Right lobe of liver (tissue), 6 donors: ENCODE data around the gene CDKL5. TPM values are rescaled to one million over a fixed set of nuclear protein-coding genes. Genes with fewer than 3 reads are reported as not detected.
A peak's percentile ranks its signal among the peaks of the same experiment; 100 is the strongest.

Experiments
- ATAC-seq, 4 donors: fragments of 200-7000 bp; cut with Tn5 transposase; one replicate each; pipeline ENCODE4 v1.9.1; 2020; ENCODE audit warnings: mild to moderate bottlenecking in 4 of 4, moderate library complexity in 4 of 4
- DNase-seq, 3 donors: peaks; one replicate each; pipeline ENCODE4 v3.0.0-alpha.2; 2020
- H3K27ac ChIP-seq, 3 donors: fragments of 200-600 bp; one replicate each; pipeline ENCODE4 v1.8.0; 2022
- H3K27me3 ChIP-seq, 2 donors: fragments of 200-600 bp; one replicate each; pipeline ENCODE4 v1.8.0; 2022
- H3K36me3 ChIP-seq, 4 donors: fragments of 200-600 bp; sonication (generic) in 1 of 4; one replicate each; pipeline versions ENCODE4 v1.5.1 to v1.8.0; 2017 to 2022; ENCODE audit warnings: control low read depth in 1 of 4
- H3K4me1 ChIP-seq, 4 donors: fragments of 200-600 bp; sonication (generic) in 1 of 4; one replicate each; pipeline versions ENCODE4 v1.5.1 to v1.8.0; 2017 to 2022; ENCODE audit warnings: control low read depth in 1 of 4
- H3K4me3 ChIP-seq, 3 donors: fragments of 200-600 bp; one replicate each; pipeline ENCODE4 v1.8.0; 2022
- H3K9me3 ChIP-seq, 4 donors: fragments of 200-600 bp; sonication (generic) in 1 of 4; one replicate each; pipeline versions ENCODE4 v1.5.1 to v1.8.0; 2017 to 2022; ENCODE audit warnings: control low read depth in 1 of 4
- POLR2A ChIP-seq: fragments of 450-650 bp; IDR thresholded peaks from one replicate; pipeline ENCODE4 v1.6.1; 2017; ENCODE audit warnings: antibody characterized with exemption, mild to moderate bottlenecking
- WGBS: methylation state at CpG from one replicate; pipeline ENCODE4 v1.1.6; 2018; ENCODE audit warnings: low coverage, low lambda C conversion rate; ENCODE audit not compliant: insufficient coverage; ENCODE audit errors: missing lambda C conversion rate; 5-methylcytosine and 5-hydroxymethylcytosine counted together
- intact Hi-C, 2 donors: fragments of 100-400 bp; cut with DNase I; formaldehyde crosslinking; loops; one replicate each; pipeline versions ENCODE4 v1.11.2 to v1.14.1; 2022
- total RNA-seq, 6 experiments: library from RNA; depleted of rRNA in 2 of 6; stranded (reverse); fragments of >200 nt in 2 of 6; fragmentation: NEBNext Ultra II Directional in 3 of 6; extraction: Animal tissue kit (Norgen Biotek cat#: 25700) in 3 of 6; gene quantifications; one replicate each; pipeline versions ENCODE4 v1.1.0 to v1.2.4, GENCODE V29; 2016 to 2023
- TF ChIP-seq, protein P1 (sequence below), 4 donors: fragments of 200-600 bp in 3 of 4; fragments of 450-650 bp in 1 of 4; IDR thresholded peaks; one replicate each; pipeline versions ENCODE4 v1.5.1 to v1.8.0; 2016 to 2022; ENCODE audit warnings: antibody characterized with exemption in 4 of 4, mild to moderate bottlenecking in 2 of 4
- donor health status: DM: no; HTN: yes; CAD: no.
- donor health status: DM: no; HTN: no; CAD: no.
- donor health status: DM: no; HTN: no; CAD: no.
- donor health status: DM: no; HTN: yes; CAD: no.
- donor health status: DM: no; HTN: yes; CAD: no.

The CDKL5 gene
- total RNA-seq, 6 experiments from 2014 or later: 1.7 to 3.1 (median 2.4) TPM

DNA sequence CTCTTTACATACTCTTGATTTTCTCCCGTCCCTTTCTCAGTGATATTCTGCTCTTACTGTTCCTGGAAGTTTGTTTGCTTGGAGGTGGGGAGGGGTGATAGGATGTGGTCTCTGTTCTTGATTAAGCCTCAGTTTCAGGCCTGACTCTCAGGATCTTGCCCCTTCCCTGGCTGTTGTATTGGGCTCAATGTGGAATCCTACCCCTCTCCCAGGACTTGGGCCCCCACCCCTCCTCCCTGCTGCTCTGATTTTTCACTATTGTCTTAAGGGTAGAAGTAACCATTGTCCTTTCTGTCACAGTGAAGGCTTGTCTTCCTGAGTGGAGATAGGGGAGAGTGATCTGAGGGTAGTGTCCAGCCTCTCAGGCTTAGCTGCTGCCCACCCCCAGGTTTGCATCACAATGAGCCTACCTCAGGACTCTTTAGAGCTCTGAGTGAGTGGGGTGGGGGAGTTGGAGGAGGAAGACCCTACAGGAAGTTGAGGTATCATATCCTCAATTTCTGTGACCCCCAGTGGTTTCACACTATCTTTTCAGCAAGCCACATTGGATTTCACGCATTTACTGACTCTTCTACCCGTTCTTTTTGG is 16.5 kb downstream of the CDKL5 start:
- no peak for ATAC-seq
- no peak for DNase-seq
- H3K36me3 ChIP-seq: no peaks in the 10 kb centered on the region
- 65% methylated on average over 3 of the region's 3 CpGs for WGBS
- H3K9me3 ChIP-seq: no peaks in the 10 kb centered on the region
- intact Hi-C loops: no loop called here
- H3K27ac ChIP-seq: no peak overlapping the region
- TF ChIP-seq, protein P1, sequence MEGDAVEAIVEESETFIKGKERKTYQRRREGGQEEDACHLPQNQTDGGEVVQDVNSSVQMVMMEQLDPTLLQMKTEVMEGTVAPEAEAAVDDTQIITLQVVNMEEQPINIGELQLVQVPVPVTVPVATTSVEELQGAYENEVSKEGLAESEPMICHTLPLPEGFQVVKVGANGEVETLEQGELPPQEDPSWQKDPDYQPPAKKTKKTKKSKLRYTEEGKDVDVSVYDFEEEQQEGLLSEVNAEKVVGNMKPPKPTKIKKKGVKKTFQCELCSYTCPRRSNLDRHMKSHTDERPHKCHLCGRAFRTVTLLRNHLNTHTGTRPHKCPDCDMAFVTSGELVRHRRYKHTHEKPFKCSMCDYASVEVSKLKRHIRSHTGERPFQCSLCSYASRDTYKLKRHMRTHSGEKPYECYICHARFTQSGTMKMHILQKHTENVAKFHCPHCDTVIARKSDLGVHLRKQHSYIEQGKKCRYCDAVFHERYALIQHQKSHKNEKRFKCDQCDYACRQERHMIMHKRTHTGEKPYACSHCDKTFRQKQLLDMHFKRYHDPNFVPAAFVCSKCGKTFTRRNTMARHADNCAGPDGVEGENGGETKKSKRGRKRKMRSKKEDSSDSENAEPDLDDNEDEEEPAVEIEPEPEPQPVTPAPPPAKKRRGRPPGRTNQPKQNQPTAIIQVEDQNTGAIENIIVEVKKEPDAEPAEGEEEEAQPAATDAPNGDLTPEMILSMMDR (IDR thresholded peaks at IDR 0.05): no peak
- no peak for TF ChIP-seq POLR2A
- H3K27me3 ChIP-seq: no peaks in the 10 kb centered on the region
- H3K4me3 ChIP-seq: no peak overlapping the region
- H3K4me1 ChIP-seq: no peaks in the 10 kb centered on the region

DNA sequence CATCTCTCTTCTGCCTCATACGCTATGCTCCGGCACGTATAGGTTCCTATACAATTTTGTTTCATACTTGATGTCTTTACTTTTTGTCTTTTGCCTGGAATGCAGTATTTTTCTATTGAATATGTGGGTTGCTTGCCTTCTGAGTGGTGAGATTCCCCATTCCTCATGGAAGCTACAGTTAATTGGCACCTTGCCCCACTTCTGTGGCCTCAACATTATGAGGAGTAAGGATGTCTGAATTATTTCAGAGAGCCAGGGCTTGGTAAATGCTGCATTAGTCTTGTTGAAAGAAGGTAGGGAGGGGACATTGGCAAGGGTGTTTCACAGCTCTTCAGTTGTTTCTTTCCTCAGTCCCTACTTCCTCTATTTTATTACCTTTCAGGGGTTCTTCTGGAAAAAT is 23.0 kb downstream of the CDKL5 start:
- DNase-seq (no peak), ATAC-seq (no peak)
- Histone ChIP-seq H3K36me3 (no peaks in the 10 kb centered on the region), H3K9me3 (no peaks in the 10 kb centered on the region), H3K4me3 (no peak overlapping the region), H3K4me1 (no peaks in the 10 kb centered on the region), H3K27me3 (no peaks in the 10 kb centered on the region), H3K27ac (no peak overlapping the region)
- TF ChIP-seq, protein P1 (IDR thresholded peaks at IDR 0.05): no peak
- TF ChIP-seq POLR2A: no peak
- intact Hi-C loops: no loop called here
- 100% methylated on average over 1 of the region's 3 CpGs for WGBS

DNA sequence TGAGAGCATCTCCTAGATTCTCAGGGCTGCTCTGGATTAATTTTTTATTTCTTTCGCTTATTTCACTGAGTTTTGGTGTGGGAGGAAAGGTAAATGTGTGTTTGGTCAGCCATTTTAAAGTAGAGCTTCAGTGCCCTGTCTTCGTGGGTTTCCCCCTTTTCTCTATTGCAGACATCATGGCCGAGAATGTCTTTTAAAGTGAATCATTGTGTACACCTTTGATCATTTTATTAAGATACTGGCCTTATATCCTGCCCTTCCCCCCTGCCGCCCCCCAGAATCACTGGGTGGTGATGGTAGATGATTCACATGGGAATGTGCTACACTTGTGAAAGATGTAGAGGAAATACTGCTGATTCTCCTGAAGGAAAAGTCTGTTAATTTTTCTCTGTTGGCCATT is 23.8 kb downstream of the CDKL5 start:
- no peak for TF ChIP-seq POLR2A
- TF ChIP-seq, protein P1 (IDR thresholded peaks at IDR 0.05): no peak
- intact Hi-C loops: no loop called here
- H3K4me3 ChIP-seq: no peak overlapping the region

DNA sequence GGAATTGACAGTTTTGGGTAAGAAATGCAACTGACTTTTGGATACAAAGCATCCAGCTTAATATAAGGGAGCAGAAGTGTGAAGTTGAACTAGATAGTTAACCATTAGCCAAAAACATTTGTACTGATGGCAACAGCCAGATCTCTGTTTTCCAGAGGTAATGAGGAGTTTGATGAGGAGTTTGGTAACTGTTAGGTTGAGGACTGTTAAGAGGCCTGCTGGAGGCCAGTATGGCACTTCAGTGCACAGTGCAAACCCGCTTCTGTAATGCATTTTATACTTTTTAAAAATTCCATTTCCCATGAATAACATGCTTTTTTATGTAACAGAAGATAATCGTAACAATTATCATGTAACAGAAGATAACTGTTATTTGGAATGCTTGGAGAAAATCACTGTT is 30.0 kb downstream of the CDKL5 start:
- no peaks in the 10 kb centered on the region for H3K27me3 ChIP-seq
- H3K27ac ChIP-seq: no peak overlapping the region
- no peaks in the 10 kb centered on the region for H3K9me3 ChIP-seq
- H3K36me3 ChIP-seq: no peaks in the 10 kb centered on the region
- 51% methylated on average over 2 of the region's 2 CpGs for WGBS
- DNase-seq: no peak
- no peaks in the 10 kb centered on the region for H3K4me1 ChIP-seq
- TF ChIP-seq, protein P1 (IDR thresholded peaks at IDR 0.05): no peak
- no peak for TF ChIP-seq POLR2A
- no peak overlapping the region for H3K4me3 ChIP-seq
- intact Hi-C loops: no loop called here
- ATAC-seq: peak in 2 of 4 donors; percentile 26 to 48

More for the DNA sequence above, 23.8 kb downstream of the CDKL5 start:
- DNase-seq (no peak), ATAC-seq (no peak)
- no peaks in the 10 kb centered on the region for H3K9me3 ChIP-seq
- WGBS: 55% methylated on average over 4 of the region's 4 CpGs
- no peaks in the 10 kb centered on the region for H3K4me1 ChIP-seq
- no peaks in the 10 kb centered on the region for H3K27me3 ChIP-seq
- H3K36me3 ChIP-seq: no peaks in the 10 kb centered on the region
- no peak overlapping the region for H3K27ac ChIP-seq

DNA sequence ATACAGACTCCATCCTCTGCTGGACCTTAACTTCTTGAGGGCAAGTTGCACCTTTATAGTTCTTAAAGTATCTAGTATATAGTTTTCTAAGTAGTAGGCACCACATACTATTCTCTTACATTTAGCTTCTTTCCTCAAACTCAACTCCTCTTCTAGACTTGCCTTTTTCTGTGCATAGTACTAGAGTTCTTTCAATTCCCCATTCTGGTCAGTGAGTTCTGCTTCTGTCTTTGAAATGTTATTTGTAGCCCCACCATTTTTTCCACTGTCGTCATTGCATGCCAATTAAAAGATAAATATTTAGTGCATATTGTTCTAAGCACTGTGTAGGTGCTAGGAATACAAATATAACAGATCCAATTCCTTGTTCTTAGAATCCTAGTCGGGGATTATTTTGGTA is 31.6 kb downstream of the CDKL5 start:
- ATAC-seq (no peak), DNase-seq (no peak)
- Histone ChIP-seq H3K9me3 (no peaks in the 10 kb centered on the region), H3K4me3 (no peak overlapping the region), H3K4me1 (no peaks in the 10 kb centered on the region), H3K27ac (no peak overlapping the region), H3K27me3 (no peaks in the 10 kb centered on the region), H3K36me3 (no peaks in the 10 kb centered on the region)
- 57% methylated on average over 2 of the region's 2 CpGs for WGBS
- intact Hi-C loops: no loop called here
- no peak for TF ChIP-seq POLR2A
- TF ChIP-seq, protein P1 (IDR thresholded peaks at IDR 0.05): no peak
